Fibroblast of skin of right quadriceps (primary cell): ENCODE measurements around the gene SLC2A2.

ENCODE experiments used
- DNase-seq: peaks from one replicate; pipeline ENCODE4 v3.0.0-alpha.2; 2013

SLC2A2 gene

DNA sequence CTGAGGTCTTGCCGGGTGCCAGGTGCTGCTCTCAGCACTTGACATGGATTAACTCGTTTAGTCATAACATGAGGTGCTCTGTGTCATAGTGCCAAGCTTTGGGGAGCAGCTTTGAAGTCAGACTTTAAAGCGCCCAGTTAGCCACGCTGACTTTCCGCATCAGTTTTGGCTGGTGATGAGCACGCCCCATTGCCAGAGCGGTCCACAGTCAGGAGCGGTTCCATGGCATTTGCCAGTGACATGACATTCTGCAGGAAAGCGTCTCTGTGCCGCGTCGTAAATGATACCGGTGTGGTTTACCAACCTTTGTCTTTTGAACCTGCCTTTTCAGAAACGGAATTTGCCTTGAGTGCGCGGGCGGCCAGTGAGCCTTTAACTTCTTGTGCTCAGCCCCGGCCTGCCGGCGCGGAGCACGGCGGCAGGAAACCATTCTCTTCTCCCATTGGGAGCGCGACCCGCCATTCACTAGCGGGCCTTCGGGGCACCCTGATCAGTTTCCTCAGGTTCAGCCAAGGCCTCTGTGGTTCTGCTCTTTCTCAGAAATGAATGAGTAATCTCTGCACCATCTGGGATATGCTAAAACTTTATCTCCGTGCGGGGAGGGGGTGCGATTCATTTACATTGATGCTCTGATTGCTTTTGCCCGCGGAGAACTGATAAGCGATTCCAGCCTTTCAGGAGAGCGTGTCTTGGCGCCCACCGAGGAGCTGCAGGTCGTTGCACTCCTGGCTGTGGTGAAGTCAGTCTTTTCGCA, 1.7 kb upstream of the SLC2A2 start:
- DNase-seq = peak; percentile 96

DNA sequence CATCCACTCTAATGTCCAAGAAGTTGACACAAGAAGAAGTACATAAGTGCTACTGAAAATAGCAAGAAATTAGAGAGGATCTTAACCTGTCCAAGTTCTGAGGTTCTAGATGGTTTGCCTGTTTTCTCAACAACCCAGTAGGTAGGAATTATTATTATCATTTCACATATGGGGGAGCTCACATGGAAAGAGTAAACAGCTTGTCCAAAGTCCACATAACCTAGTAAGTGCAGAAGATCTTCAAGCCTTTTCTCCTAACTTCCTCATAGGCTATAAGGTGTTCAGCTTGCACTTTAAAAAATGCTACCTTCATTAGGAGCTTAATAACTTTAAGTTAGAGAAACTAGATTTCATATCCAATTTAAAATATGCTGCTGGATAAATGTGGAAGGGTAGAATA, 3.0 kb downstream of the SLC2A2 start:
- DNase-seq = no peak

DNA sequence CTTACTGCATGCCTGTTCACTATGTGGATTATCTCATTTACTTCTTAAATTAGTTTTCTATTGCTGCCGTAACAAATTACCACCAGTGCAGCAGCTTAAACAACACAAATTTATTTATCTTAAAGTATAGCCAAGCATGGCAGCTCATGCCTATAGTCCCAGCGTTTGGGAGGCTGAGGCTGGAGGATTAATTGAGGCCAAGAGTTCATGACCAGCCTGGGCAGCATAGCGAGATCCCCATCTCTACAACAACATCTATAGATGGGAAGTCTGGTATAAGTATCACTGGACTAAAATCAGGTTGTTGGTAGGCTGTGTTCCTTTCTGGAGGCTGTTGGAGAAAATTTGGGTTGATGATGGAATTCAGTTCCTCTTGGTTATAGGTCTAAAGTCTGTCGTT, 5.1 kb downstream of the SLC2A2 start:
- no peak for DNase-seq

DNA sequence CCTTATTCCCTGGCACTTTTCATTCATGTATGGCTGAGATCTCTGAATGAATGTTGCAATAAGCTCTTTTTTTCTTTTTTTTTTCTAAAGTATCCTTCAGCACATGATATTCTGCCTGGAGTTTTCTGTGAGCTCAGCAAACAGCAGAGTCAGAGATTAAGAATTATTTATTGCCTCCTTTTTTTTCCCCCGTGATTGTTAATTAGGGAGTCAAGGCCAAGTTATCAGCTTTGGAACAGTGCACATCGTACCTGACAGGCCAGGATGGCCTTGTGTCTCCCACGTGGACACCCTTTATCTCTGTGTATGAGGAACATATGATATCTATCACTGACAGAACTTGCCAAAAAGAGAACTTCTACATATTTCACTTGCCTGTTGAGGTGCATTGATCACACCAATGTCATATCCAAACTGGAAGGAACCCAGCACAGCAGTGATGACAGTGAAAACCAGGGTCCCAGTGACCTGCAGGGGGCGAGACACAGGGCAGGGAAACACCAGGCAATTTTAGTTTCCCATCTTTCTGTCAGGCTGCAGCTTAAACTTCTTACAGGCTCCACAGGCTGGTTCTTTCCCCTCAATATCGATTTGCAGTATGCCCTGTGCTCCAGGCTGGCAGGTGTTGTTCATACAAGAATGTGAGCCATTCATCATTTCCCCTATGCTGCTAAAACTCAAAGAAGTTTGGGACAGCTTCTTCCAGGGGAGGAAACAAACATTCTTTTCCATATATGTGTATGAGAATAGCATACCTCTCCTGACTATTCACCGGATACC, 8.2 kb downstream of the SLC2A2 start:
- DNase-seq = peak; percentile 24

DNA sequence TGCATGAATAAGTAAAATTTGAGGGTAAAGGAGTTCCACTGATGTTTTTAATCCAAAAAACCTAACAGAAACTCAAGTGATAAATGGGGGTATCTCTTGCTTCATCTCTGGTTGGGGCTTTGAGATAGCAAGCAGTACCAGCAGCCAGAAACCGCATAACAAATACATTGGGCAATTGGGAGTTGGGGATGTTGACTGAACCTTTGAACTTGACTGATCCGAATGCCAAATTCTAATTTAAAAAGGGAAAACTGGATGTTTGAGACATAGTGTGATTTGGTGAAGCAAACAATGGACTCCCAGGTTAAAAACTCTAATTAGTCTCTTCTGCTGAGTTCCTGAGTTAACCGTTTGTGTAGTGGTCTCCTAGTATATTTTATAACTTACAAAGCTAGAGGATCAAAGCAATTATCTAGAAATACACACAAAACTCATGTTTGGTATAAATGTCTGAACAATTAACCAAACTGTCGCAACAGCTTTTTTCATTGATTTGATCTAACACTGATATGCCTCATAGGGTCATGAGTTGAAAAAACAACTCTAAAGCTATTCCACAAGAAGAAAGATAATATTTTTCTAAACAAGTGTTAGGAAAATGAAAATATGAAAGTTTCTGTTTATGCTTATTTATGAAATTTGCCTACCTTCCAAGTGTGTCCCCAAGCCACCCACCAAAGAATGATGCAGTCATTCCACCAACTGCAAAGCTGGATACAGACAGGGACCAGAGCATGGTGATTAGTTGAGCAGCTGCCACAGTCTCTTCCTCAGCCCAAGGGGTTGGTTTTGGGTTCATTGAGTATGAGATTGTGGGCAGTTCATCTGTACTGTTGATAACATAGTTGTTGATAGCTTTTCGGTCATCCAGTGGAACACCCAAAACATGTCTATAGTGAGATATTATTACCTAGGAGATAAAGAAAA, 12.4 kb downstream of the SLC2A2 start:
- no peak for DNase-seq

DNA sequence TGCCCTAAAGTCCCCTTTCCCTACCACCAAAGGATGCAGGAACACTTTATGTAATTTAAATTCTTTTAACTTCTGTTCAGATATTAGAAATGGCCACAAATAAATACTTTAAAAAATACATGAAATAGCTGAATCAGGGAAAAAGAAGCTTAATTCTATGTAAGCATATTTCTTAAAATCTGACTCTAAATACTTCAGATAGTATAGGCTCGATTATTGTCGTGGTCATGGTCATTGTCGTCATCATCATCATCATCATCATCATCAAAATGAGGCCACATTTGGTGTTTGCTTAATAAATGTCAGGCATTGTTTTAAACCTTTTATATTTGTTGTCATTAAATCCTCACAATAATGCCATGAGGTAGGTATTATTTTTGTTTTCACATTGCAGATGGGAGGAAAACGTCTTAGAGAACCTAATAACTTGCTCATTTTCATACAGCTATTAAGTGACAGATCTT, 14.6 kb downstream of the SLC2A2 start:
- no peak for DNase-seq

DNA sequence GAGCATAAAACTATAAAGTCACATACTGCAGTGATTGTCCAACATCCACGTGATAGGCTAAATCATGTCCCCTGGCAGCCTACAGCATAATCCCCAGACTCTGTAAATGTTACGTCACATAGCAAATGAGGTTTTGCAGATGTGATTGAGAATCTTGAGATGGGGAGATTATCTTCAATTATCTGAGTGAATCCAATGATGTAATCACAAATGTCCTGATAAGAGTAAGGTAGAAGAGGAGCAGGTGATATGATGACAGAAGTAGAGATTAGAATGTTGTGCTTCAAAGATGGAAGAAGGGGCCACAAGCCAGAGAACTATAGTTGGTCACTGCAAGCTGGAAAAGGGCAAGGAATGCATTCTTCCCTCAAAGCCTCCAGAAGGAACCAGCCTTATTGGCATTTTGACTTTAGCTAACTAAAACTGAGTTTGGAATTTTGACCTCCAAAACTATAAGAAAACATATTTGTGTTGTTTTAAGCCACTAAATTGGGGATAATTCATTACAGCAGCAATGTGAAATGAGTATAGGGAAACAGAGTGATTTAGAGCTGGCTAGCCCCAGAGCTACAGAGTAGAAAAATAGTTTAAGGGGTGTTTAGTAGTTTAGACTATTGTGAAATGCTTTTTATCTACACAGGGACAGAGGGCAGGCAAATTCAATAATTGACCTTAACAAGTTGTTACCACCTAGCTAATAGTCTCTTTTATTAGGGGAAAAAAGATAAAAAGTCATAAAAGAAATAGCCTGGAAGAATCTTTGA, 15.2 kb downstream of the SLC2A2 start:
- DNase-seq = no peak

DNA sequence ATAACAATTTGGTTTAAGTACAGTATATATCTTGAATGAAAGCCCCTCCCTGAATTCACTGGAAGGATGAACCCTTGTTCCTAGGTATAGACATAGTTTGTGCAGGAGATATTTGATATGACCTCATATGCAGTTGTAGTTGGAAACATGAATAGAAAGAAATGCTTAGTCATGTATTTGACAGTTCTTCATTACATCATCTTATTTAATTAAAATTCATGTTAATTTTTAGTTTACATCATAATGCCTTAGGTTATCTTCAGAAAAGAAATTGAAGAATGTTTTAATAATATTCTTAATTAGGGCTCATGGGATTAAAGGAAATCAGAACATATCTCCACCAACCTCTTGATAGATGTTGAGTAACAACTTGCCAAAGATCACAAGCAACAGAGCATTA, 19.2 kb downstream of the SLC2A2 start:
- DNase-seq = no peak

DNA sequence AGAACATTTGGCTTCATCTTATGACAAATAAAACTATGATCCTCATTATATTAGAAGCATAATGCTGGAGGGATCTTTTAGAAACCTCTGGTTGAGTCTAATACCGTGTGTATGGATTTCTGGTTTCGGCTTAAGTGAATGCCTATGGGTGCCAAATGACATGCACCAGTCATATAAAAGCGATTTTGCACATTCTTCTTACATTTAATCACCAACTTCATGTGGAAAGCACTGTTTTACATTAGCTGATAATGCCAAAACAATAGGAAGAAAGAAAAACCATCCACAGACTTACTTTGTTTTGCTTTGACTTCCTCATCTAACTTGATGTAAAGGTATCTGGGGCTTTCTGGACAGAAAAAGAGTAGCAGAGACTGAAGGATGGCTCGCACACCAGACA, 20.9 kb downstream of the SLC2A2 start:
- DNase-seq = peak; percentile 70

DNA sequence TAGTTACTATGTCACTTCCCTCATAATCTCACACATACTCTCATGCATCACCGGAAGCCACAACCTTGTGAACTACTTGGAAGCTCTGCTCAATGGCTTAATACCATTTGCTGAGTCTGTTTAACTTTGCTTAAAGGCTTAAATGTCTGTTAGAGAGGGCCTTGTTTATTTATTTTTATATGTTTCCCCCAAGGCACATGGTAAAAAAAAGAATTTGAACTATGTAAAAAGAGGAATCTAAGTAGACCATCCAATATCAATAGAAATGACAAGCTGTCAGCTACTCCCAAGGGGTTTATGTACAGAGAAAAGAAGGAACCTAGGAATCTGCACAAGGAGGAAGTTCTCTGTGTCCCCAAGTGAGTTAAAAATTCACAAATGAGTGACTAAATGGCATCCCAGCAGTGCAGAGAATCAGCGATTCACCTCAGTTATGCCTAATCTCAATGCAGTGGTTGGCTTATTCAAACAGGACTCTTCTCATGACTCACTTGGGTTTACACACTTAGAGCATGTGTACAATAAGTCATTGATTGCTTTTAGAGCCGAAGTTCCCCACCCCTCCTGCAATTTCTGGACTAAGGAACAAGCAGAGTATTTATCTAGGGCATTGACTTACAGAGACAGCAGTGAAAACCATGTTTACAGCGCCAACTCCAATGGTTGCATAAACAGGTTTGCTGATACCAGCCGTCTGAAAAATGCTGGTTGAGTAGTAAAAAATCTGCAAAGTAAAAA, 24.4 kb downstream of the SLC2A2 start:
- peak; percentile 48 for DNase-seq

DNA sequence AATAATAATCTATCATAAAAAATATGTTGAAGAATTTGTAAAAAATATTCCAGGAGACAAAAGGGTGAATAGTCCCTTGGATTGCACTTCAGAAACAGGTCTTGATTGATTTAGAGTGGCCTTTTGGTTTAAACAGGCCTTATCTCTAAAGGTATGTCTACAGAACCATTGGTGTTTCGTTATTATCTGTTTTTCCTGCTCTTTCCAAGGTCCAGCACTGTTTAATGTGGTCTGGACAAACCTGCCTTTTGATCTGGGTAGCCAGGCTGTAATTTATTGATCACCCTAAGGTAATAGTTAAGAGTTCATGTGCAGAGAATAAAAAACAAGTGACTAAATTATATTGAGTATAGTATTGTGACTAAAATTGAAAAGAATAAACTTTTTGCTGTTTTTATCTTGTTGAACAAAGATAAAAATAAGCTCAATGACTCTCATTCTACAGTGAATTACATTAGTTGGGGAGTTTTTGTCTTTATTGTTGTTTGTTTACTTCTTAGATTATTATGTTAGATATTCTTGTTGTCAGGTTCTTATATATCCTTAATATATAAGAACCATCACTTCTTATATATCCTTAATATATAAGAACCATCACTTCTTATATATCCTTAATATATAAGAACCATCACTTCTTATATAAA, 25.1 kb downstream of the SLC2A2 start:
- no peak for DNase-seq

DNA sequence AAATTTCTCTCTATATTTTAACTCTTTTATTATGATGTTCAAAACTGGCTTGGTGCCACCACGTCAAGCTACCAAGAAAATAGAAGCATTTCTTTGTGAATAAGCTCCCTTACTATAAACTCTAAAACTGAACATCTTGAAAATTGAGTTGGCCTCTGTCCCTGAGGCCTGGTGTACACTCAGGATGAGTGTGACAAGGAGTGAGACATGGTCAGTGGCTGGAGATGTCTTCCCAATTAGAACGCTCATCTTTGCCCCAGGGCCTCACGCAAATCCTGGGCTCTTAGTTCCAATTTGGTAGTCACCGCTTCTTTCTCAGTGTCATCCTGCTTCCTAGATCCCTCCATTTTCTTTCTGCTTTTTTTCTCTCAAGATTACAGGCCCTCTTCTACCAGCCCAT, 26.2 kb downstream of the SLC2A2 start:
- DNase-seq = no peak

DNA sequence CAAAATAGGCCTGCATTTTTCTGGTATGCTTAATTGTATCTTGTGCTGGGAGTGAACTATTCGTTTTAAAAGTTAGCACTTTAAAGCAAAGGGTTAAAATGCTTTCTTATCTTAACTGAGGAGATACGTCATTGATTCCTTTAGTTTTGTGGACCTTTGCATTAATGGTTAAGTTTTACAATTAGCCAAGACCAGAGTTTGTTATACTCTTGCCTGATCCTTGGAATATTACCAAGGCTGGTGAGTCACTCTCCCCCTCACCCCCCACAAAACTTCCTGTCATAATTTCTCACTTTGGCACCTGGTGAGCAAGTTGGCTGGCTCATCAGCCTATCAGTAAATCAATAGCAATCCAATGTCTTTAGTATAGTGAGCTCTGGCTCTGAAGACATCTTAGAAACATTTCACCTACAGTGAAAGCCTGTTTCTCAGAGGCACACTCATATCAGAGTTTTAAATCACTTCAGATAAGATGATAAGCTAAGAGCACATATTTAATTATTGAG, 26.7 kb downstream of the SLC2A2 start:
- peak; percentile 95 for DNase-seq

DNA sequence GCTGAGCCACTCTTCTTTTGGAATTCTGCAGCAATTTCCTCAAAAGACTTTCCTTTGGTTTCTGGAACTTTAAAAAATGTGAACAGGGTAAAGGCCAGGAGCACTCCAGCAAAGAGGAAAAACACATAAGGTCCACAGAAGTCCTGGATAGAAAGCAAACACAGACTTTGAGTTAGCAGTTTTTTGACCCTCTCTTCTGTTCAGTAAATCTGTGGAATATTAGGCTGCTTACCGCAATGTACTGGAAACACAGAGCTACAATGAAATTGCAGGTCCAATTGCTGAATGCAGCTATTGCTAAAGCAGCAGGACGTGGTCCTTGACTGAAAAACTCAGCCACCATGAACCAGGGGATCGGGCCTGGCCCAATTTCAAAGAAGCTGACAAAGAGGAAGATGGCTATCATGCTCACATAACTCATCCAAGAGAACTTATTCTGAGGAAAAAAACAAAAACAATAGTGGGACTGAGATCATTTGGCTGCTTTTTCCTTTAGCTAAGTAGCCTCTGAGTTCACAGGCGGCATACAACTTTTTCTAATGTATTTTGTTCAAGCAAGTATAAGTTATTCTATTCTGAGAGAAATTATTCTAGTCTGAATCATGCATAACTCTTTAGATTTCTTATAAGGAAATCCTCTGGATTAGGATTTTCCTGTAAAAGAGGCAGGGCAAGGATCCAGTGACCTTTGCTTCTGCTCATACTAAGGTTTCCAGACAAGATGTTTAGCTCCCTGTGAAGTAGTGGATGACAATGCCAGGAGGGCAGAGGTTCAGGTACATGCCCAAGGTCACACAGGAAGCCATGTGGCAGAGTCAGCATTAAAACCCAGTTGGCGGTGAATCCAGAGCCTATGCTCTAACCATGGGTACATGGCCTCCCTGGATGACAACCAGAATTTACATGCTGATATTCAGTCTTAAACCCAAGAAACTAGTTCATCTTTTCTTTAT, 28.3 kb downstream of the SLC2A2 start:
- DNase-seq = peak; percentile 57

DNA sequence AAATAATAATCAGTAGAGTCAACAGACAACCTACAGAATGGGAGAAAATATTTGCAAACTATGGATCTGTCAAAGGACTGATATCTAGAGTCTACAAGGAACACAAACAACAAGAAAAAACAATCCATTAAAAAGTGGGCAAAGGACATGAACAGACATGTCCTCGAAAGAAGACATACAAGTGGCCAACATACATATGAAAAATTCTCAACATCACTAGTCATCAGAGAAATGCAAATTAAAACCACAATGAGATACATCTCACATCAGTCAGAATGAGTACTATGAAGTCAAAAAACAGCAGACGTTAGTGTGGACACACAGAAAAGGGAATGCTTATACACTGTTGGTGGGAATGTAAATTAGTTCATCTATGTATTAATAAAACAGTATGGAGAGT, 33.7 kb downstream of the SLC2A2 start:
- DNase-seq = peak; percentile 57

DNA sequence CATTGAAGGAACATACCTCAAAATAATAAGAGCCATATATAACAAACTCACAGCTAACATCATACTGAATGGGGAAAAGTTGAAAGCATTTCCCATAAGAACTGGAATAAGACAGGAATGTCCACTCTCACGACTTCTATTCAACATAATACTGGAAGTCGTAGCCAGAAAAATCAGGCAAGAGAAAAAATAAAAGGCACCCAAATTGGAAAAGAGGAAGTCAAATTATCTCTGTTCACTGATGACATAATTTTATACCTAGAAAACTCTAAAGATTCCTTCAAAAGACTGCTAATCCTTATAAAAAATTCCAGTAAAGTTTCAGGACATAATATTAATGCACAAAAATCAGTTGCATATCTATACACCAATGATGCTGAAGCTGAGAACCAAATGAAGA, 34.9 kb downstream of the SLC2A2 start:
- no peak for DNase-seq

DNA sequence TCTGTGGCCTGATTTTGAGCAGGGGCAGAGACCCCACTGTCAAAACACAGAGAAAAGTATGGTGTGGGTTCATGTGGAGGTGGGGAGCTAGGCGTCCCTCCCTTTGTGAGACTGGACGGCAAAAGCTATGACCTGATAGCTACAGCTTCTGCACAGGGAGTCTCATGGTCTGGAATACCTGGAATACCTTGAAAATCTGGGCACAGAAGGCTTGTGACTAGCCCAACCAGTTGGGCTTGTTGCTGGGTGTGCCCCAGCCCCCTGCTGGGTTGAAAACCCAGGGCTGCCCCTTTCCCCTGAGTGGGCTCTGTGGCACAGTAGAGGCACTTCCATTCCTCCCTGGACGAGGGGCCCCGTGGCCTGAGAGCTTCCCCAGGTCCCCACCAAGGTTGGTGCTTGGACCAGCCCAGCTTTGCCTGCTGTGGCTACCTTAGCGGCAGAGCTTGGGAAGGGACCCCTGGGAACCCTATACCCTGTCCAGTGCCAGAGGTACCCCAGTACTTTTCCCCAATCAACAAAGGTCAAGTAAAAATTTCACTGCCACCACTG, 37.3 kb downstream of the SLC2A2 start:
- DNase-seq = no peak

DNA sequence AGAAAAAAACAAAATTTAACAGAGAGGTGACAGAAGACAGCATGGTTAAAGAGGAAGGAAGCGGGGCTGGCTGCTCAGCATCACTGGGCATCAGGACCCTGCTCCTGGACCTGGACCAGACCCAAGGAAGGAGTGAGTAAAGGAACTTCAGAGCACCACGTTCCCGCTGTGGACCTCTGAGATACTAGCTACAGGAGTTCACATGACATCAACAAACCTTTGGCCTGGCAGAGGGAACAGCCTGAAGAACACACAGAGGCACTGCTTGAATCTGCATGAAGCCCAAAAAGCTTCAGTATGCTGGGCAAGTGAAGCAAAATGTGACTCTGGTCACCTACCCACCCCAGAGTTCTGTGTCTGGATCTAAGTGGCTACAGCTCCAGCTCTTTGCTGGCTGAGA, 38.1 kb downstream of the SLC2A2 start:
- DNase-seq = no peak

DNA sequence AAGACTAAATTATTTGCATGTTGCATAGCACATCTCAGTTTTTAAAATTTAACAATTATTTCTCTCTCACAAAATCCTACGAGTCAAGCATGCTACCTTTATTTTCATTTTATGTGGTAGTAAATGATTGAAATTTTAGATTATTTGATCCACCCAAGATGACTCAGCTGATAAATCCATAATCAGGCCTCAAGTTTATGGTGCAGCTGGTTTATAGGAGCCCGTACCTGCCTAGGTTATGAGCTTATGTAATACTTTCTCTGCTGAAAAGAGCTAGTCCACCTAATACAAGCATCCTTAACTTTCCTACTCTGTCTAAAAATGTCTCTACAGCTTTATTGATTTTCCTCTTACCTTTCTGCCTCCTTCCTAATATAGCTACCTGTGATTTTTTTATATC, 41.2 kb downstream of the SLC2A2 start:
- DNase-seq = no peak

DNA sequence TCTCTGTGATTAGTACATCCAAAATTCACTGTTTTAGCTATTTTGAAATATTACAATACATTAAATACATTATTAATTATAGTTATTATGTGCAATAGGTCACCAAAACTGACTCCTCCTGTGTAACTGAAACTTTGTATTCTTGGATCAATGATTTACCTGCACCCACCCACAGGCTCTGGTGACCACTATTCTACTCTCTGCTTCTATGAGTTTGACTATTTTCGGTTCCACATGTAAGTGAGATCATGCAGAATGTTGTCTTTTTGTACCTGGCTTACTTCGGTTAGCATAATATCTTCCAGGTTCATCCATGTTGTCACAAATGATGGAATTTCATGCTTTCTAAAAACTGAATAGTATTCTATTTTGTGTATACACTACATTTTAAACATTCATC, 43.8 kb downstream of the SLC2A2 start:
- DNase-seq = no peak
